Fibroblast of lung (primary cell): ENCODE measurements around the gene PIEZO2. TPM values are rescaled to one million over a fixed set of nuclear protein-coding genes. Genes with fewer than 3 reads are reported as not detected.

ENCODE experiments used
- DNase-seq, 2 donors: peaks; one replicate each; pipeline versions ENCODE4 v3.0.0 to v3.0.0-alpha.2; 2010; ENCODE audit warnings: low read depth in 2 of 2
- H2AFZ ChIP-seq: 2 replicates; pipeline ENCODE4 v1.5.1; 2012; ENCODE audit warnings: low read length, control low read depth, inconsistent platforms
- H3K27ac ChIP-seq: 2 replicates; pipeline ENCODE4 v1.5.1; 2011; ENCODE audit warnings: low read length, control low read depth; ENCODE audit not compliant: insufficient read depth
- H3K27me3 ChIP-seq: 2 replicates; pipeline ENCODE4 v1.5.1; 2011; ENCODE audit warnings: mild to moderate bottlenecking, low read length; ENCODE audit not compliant: control insufficient read depth, insufficient read depth
- H3K36me3 ChIP-seq: 2 replicates; pipeline ENCODE4 v1.5.1; 2011; ENCODE audit warnings: low read length; ENCODE audit not compliant: control insufficient read depth, insufficient read depth
- H3K4me1 ChIP-seq: 2 replicates; pipeline ENCODE4 v1.5.1; 2011; ENCODE audit warnings: low read length; ENCODE audit not compliant: control insufficient read depth, insufficient read depth; ENCODE audit errors: extremely low read depth
- H3K4me2 ChIP-seq: 2 replicates; pipeline ENCODE4 v1.5.1; 2011; ENCODE audit warnings: low read length, control low read depth; ENCODE audit not compliant: insufficient read depth; ENCODE audit errors: extremely low read depth
- H3K4me3 ChIP-seq, 4 experiments: fragments of 200-600 bp in 1 of 4; sonication (generic) in 1 of 4; replicated peaks in 1 of 4; 2 replicates each; pipeline ENCODE4 v1.5.1; 2011 to 2016; ENCODE audit warnings: low read length in 4 of 4, low read depth in 3 of 4, mild to moderate bottlenecking in 3 of 4, control low read depth in 2 of 4, inconsistent platforms in 1 of 4, mixed read lengths in 1 of 4; ENCODE audit not compliant: insufficient read depth in 1 of 4; ENCODE audit errors: control extremely low read depth in 1 of 4
- H3K79me2 ChIP-seq: 2 replicates; pipeline ENCODE4 v1.5.1; 2012; ENCODE audit warnings: mild to moderate bottlenecking, low read length, inconsistent platforms; ENCODE audit not compliant: control insufficient read depth, insufficient read depth
- H3K9ac ChIP-seq: 2 replicates; pipeline ENCODE4 v1.5.1; 2011; ENCODE audit warnings: mild to moderate bottlenecking, low read length, control low read depth; ENCODE audit not compliant: insufficient read depth
- H3K9me3 ChIP-seq: 2 replicates; pipeline ENCODE4 v1.5.1; 2012; ENCODE audit warnings: low read depth, low read length; ENCODE audit not compliant: control insufficient read depth, insufficient read depth
- H4K20me1 ChIP-seq: 2 replicates; pipeline ENCODE4 v1.5.1; 2011; ENCODE audit warnings: low read length; ENCODE audit not compliant: control insufficient read depth, insufficient read depth; ENCODE audit errors: extremely low read depth
- CTCF ChIP-seq, 2 donors: IDR thresholded peaks in 1 of 2; conservative IDR thresholded peaks in 1 of 2; 1 replicate in 1 of 2; 2 replicates in 1 of 2; pipeline ENCODE4 v1.5.1; 2011 to 2012; ENCODE audit warnings: low read length in 2 of 2, control low read depth in 1 of 2, inconsistent platforms in 1 of 2, low read depth in 1 of 2, mild to moderate bottlenecking in 1 of 2
- EZH2 ChIP-seq: IDR thresholded peaks from 2 replicates; pipeline ENCODE4 v1.5.1; 2012; ENCODE audit warnings: low read length, control low read depth, mild to moderate bottlenecking; ENCODE audit errors: missing control alignments
- polyA plus RNA-seq, 2 donors: library from polyadenylated mRNA; depleted of rRNA in 1 of 2; stranded (reverse) in 1 of 2; unstranded in 1 of 2; fragments of >200 nt; gene quantifications; 2 replicates each; pipeline ENCODE4 v1.2.1, GENCODE V29; 2011 to 2012; ENCODE audit warnings: missing spikeins in 1 of 2
- total RNA-seq: library from RNA; depleted of rRNA; stranded (reverse); fragments of >200 nt; gene quantifications from 2 replicates; pipeline ENCODE4 v1.2.1, GENCODE V29; 2014

The PIEZO2 gene
- total and polyA plus RNA-seq, 2 donors (not counting 1 experiment from before 2014, with no cell fraction given), result 1.2 to 6.6 TPM

- Histone ChIP-seq H3K4me2 (no peak overlapping the region), H3K9me3 (no peaks in the 10 kb centered on the region), H3K9ac (no peak overlapping the region), H3K4me3 (no peak overlapping the region), H3K4me1 (no peaks in the 10 kb centered on the region), H3K27me3 (no peaks in the 10 kb centered on the region), H2AFZ (no peak overlapping the region), H3K36me3 (no peaks in the 10 kb centered on the region), H3K27ac (no peak overlapping the region), H4K20me1 (no peaks in the 10 kb centered on the region), H3K79me2 (no peaks in the 10 kb centered on the region)
- no peak for TF ChIP-seq EZH2
- no peak for TF ChIP-seq CTCF (conservative IDR thresholded peaks at IDR 0.05 in 1 of 2, IDR thresholded peaks at IDR 0.05 in 1 of 2; ENCODE audit: low read depth in 1 of 2, low read length in 2 of 2)
- peak; percentile 32 for DNase-seq
Observed at GRCh38 chr18:10863026-10863425, 286.3 kb downstream of the PIEZO2 start.

GRCh38 chr18:10860928-10861327, 288.4 kb downstream of the PIEZO2 start:
- H3K27ac ChIP-seq, result no peak overlapping the region
- no peaks in the 10 kb centered on the region for H4K20me1 ChIP-seq
- H3K79me2 ChIP-seq, result no peaks in the 10 kb centered on the region
- TF ChIP-seq EZH2 (no peak), CTCF (conservative IDR thresholded peaks at IDR 0.05 in 1 of 2, IDR thresholded peaks at IDR 0.05 in 1 of 2; ENCODE audit: low read depth in 1 of 2, low read length in 2 of 2) (no peak)
- H3K9me3 ChIP-seq, result no peaks in the 10 kb centered on the region
- H2AFZ ChIP-seq, result no peak overlapping the region
- DNase-seq, result peak in 1 of 2 donors; percentile 47
- no peaks in the 10 kb centered on the region for H3K36me3 ChIP-seq
- no peaks in the 10 kb centered on the region for H3K27me3 ChIP-seq
- H3K9ac ChIP-seq, result no peak overlapping the region
- no peak overlapping the region for H3K4me3 ChIP-seq
- H3K4me2 ChIP-seq, result no peak overlapping the region
- no peaks in the 10 kb centered on the region for H3K4me1 ChIP-seq

GRCh38 chr18:10860382-10860781, 289.0 kb downstream of the PIEZO2 start:
- Histone ChIP-seq H3K79me2 (no peaks in the 10 kb centered on the region), H3K36me3 (no peaks in the 10 kb centered on the region), H3K9me3 (no peaks in the 10 kb centered on the region), H2AFZ (no peak overlapping the region), H3K27me3 (no peaks in the 10 kb centered on the region), H3K9ac (no peak overlapping the region), H4K20me1 (no peaks in the 10 kb centered on the region), H3K4me2 (no peak overlapping the region), H3K4me3 (no peak overlapping the region), H3K4me1 (no peaks in the 10 kb centered on the region), H3K27ac (no peak overlapping the region)
- no peak for DNase-seq
- TF ChIP-seq EZH2 (no peak), CTCF (conservative IDR thresholded peaks at IDR 0.05 in 1 of 2, IDR thresholded peaks at IDR 0.05 in 1 of 2; ENCODE audit: low read depth in 1 of 2, low read length in 2 of 2) (no peak)
